ENCODE measurements around the gene PRKAG2.
A peak's percentile ranks its signal among the peaks of the same experiment; 100 is the strongest.

PRKAG2 gene

GRCh38 chr7:151864081-151864480 is 12.8 kb downstream of the PRKAG2 start:
- DNase-seq = no peak

- no peak for DNase-seq
These were observed 13.4 kb downstream of the PRKAG2 start for GRCh38 chr7:151863386-151864079.

- no peak for DNase-seq
These were observed 14.1 kb downstream of the PRKAG2 start for GRCh38 chr7:151862606-151863381.

- no peak for DNase-seq
These were observed 15.0 kb downstream of the PRKAG2 start for GRCh38 chr7:151861881-151862280.

GRCh38 chr7:151860771-151861170 is 16.1 kb downstream of the PRKAG2 start:
- DNase-seq = no peak

- no peak for DNase-seq
These were observed 16.8 kb downstream of the PRKAG2 start for GRCh38 chr7:151859948-151860685.

- no peak for DNase-seq
These were observed 17.6 kb downstream of the PRKAG2 start for GRCh38 chr7:151859111-151859947.

- no peak for DNase-seq
These were observed 18.5 kb downstream of the PRKAG2 start for GRCh38 chr7:151858456-151858855.

- no peak for DNase-seq
These were observed 19.0 kb downstream of the PRKAG2 start for GRCh38 chr7:151857866-151858450.

GRCh38 chr7:151857412-151857811 is 19.5 kb downstream of the PRKAG2 start:
- DNase-seq = peak; percentile 17

GRCh38 chr7:151856516-151856915 is 20.4 kb downstream of the PRKAG2 start:
- no peak for DNase-seq

GRCh38 chr7:151856098-151856497 is 20.8 kb downstream of the PRKAG2 start:
- DNase-seq = peak; percentile 12

GRCh38 chr7:151854720-151855071 is 22.2 kb downstream of the PRKAG2 start:
- DNase-seq = no peak

GRCh38 chr7:151853896-151854719 is 22.8 kb downstream of the PRKAG2 start:
- DNase-seq = no peak

- no peak for DNase-seq
These were observed 24.2 kb downstream of the PRKAG2 start for GRCh38 chr7:151852486-151853396.

- DNase-seq = no peak
These were observed 25.1 kb downstream of the PRKAG2 start for GRCh38 chr7:151851782-151852181.

GRCh38 chr7:151851145-151851751 is 25.7 kb downstream of the PRKAG2 start:
- DNase-seq = no peak

GRCh38 chr7:151850491-151851124 is 26.3 kb downstream of the PRKAG2 start:
- no peak for DNase-seq

GRCh38 chr7:151849879-151850260 is 27.0 kb downstream of the PRKAG2 start:
- no peak for DNase-seq

Measured in NCI-H69 (cell line).